ENCODE data around the gene KLHL8. TPM values are rescaled to one million over a fixed set of nuclear protein-coding genes. Genes with fewer than 3 reads are reported as not detected.

KLHL8 gene
- polyA plus RNA-seq, 1 donor from 2014 or later = 15.0 TPM

DNA sequence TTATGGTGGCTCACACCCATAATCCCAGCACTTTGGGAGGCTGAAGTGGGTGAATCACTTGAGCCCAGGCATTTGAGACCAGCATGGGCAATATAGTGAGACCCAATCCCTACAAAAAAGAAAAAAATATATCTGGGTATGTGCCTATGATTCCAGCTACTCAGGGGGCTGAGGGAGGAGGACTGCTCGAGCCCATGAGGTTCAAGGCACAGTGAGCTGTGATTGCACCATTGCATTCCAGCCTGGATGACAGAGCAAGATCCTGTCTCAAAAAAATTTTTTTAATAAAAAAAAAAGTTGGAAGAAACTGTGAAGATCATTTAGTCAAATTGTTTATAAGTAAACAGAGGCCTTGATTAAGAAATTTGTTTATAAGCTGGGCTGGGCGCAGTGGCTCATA is 39.7 kb downstream of the KLHL8 start (continued):
- no peak for TF ChIP-seq REST (IDR thresholded peaks at IDR 0.05; ENCODE audit: borderline replicate concordance)
- no peak for TF ChIP-seq TAF1 (IDR thresholded peaks at IDR 0.05; ENCODE audit: low read depth)
- no peak for TF ChIP-seq RAD21 (conservative IDR thresholded peaks at IDR 0.05)

DNA sequence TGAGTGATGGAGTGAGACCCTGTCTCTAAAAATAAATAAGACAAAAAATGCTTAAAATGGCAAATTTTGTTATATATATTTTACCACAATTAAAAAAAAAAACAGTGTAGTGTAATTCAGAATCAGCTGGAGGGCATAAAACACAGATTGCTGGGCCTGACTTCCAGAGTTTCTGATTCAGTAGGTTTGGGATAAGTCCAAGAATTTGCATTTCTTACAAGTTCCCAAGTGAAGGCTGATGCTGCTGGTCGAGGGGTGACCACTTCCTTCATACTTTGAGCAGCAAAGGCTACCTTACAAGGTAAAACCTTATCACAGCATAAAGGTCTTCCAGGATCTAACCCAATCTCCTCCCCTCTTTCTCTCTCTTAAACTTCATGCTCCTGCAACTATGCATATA is 40.7 kb downstream of the KLHL8 start:
- Histone ChIP-seq H3F3A (ENCODE audit: insufficient read depth, low read length, poor library complexity, severe bottlenecking) (no peaks in the 10 kb centered on the region), H3K79me2 (replicated peaks; ENCODE audit: insufficient read depth, low read length) (no peaks in the 10 kb centered on the region), H3K4me3 (ENCODE audit: low read length) (no peak overlapping the region), H3K36me3 (ENCODE audit: insufficient read depth, low read length) (no peaks in the 10 kb centered on the region), H3K27ac (ENCODE audit: low read length) (no peak overlapping the region), H3K9me3 (ENCODE audit: low read length) (no peaks in the 10 kb centered on the region), H3K9me2 (ENCODE audit: insufficient read depth, low read length) (no peaks in the 10 kb centered on the region), H3K4me2 (ENCODE audit: low read length) (no peak overlapping the region), H3K27me3 (ENCODE audit: insufficient read depth, low read depth, low read length) (no peaks in the 10 kb centered on the region), H4K20me1 (ENCODE audit: insufficient read depth) (no peaks in the 10 kb centered on the region), H3K9ac (ENCODE audit: low read length) (no peak overlapping the region), H2AFZ (ENCODE audit: low read depth, low read length) (no peak overlapping the region)
- TF ChIP-seq TAF1 (IDR thresholded peaks at IDR 0.05; ENCODE audit: low read depth) = no peak
- TF ChIP-seq RAD21 (conservative IDR thresholded peaks at IDR 0.05) = no peak
- TF ChIP-seq REST (IDR thresholded peaks at IDR 0.05; ENCODE audit: borderline replicate concordance) = no peak
- no peak for TF ChIP-seq EZH2 (IDR thresholded peaks at IDR 0.05; ENCODE audit: borderline replicate concordance, insufficient read depth, low read length, poor library complexity, severe bottlenecking)
- no peak for TF ChIP-seq EP300 (conservative IDR thresholded peaks at IDR 0.05; ENCODE audit: poor library complexity, severe bottlenecking)

DNA sequence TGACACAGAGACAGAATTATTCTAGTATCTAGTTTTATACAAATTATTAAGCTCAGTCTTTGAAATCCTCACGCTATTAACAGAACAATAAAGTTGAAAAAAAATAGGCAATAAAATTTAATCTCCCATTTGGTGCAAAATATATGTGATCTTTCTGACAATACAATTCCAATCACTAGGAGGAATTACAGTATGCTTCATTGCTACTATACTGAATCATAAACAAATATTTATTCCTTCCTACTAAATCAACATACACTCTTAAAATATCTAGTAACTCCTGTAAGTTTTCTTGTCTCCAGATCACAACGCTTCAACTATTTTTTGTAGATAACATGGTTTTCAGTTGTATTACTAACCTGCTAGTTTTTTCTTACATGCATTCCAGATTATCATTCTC is 45.7 kb downstream of the KLHL8 start:
- H3K36me3 ChIP-seq (ENCODE audit: insufficient read depth, low read length) = no peaks in the 10 kb centered on the region

More for the DNA sequence above, 45.7 kb downstream of the KLHL8 start:
- no peaks in the 10 kb centered on the region for H3K79me2 ChIP-seq (replicated peaks; ENCODE audit: insufficient read depth, low read length)
- no peak overlapping the region for H3K27ac ChIP-seq (ENCODE audit: low read length)
- no peak overlapping the region for H3K9ac ChIP-seq (ENCODE audit: low read length)
- no peaks in the 10 kb centered on the region for H3K9me3 ChIP-seq (ENCODE audit: low read length)
- no peaks in the 10 kb centered on the region for H3K27me3 ChIP-seq (ENCODE audit: insufficient read depth, low read depth, low read length)
- H3F3A ChIP-seq (ENCODE audit: insufficient read depth, low read length, poor library complexity, severe bottlenecking) = no peaks in the 10 kb centered on the region
- no peaks in the 10 kb centered on the region for H3K9me2 ChIP-seq (ENCODE audit: insufficient read depth, low read length)
- H4K20me1 ChIP-seq (ENCODE audit: insufficient read depth) = no peaks in the 10 kb centered on the region
- TF ChIP-seq TAF1 (IDR thresholded peaks at IDR 0.05; ENCODE audit: low read depth) (no peak), RAD21 (conservative IDR thresholded peaks at IDR 0.05) (no peak), REST (IDR thresholded peaks at IDR 0.05; ENCODE audit: borderline replicate concordance) (no peak), CTCF (IDR thresholded peaks at IDR 0.05; ENCODE audit: poor library complexity, severe bottlenecking) (no peak), POLR2AphosphoS5 (IDR thresholded peaks at IDR 0.05) (no peak), MXI1 (conservative IDR thresholded peaks at IDR 0.05; ENCODE audit: poor library complexity, severe bottlenecking) (no peak), SMC3 (conservative IDR thresholded peaks at IDR 0.05; ENCODE audit: poor library complexity) (no peak), EP300 (conservative IDR thresholded peaks at IDR 0.05; ENCODE audit: poor library complexity, severe bottlenecking) (no peak), EZH2 (IDR thresholded peaks at IDR 0.05; ENCODE audit: borderline replicate concordance, insufficient read depth, low read length, poor library complexity, severe bottlenecking) (no peak)
- no peak overlapping the region for H3K4me2 ChIP-seq (ENCODE audit: low read length)
- no peak overlapping the region for H2AFZ ChIP-seq (ENCODE audit: low read depth, low read length)
- no peak overlapping the region for H3K4me3 ChIP-seq (ENCODE audit: low read length)

All from neural cell (in vitro differentiated cells).